Liver (tissue), 9 donors: Measurements from ENCODE around the gene GCNT3. TPM values are rescaled to one million over a fixed set of nuclear protein-coding genes. Genes with fewer than 3 reads are reported as not detected.

Experiments
- DNase-seq: peaks from one replicate; pipeline ENCODE4 v3.0.0-alpha.2; 2017; ENCODE audit warnings: low spot score
- H3K27ac ChIP-seq, 2 donors: one replicate each; pipeline ENCODE4 v1.7.0; 2013; ENCODE audit warnings: inconsistent platforms in 2 of 2, low read length in 2 of 2, control low read depth in 1 of 2, low read depth in 1 of 2, mild to moderate bottlenecking in 1 of 2
- H3K27me3 ChIP-seq, 4 donors: one replicate each; pipeline versions ENCODE4 v1.6.1 to v1.7.0; 2013; ENCODE audit warnings: low read length in 3 of 4, inconsistent platforms in 1 of 4, mild to moderate bottlenecking in 1 of 4, moderate library complexity in 1 of 4; ENCODE audit not compliant: control insufficient read depth in 4 of 4, insufficient read depth in 4 of 4
- H3K36me3 ChIP-seq, 4 donors: one replicate each; pipeline versions ENCODE4 v1.6.1 to v1.7.0; 2013; ENCODE audit warnings: low read length in 3 of 4, mild to moderate bottlenecking in 3 of 4, low read depth in 1 of 4, moderate library complexity in 1 of 4; ENCODE audit not compliant: control insufficient read depth in 4 of 4, insufficient read depth in 3 of 4
- H3K4me1 ChIP-seq, 4 donors: one replicate each; pipeline versions ENCODE4 v1.6.1 to v1.7.0; 2013; ENCODE audit warnings: low read length in 3 of 4, mild to moderate bottlenecking in 3 of 4, moderate library complexity in 1 of 4; ENCODE audit not compliant: control insufficient read depth in 4 of 4, insufficient read depth in 4 of 4
- H3K4me3 ChIP-seq, 3 donors: one replicate each; pipeline versions ENCODE4 v1.6.1 to v1.7.0; 2013; ENCODE audit warnings: low read length in 3 of 3, control low read depth in 1 of 3, low read depth in 1 of 3, mild to moderate bottlenecking in 1 of 3
- H3K9ac ChIP-seq, 2 donors: one replicate each; pipeline ENCODE4 v1.7.0; 2013; ENCODE audit warnings: low read length in 2 of 2, mild to moderate bottlenecking in 2 of 2, moderate library complexity in 2 of 2, control low read depth in 1 of 2, low read depth in 1 of 2
- H3K9me3 ChIP-seq, 4 donors: one replicate each; pipeline versions ENCODE4 v1.6.1 to v1.7.0; 2013; ENCODE audit warnings: low read length in 3 of 4; ENCODE audit not compliant: control insufficient read depth in 4 of 4
- EGR1 ChIP-seq, 2 donors: IDR thresholded peaks; 2 replicates each; pipeline ENCODE4 v1.6.1; 2016 to 2018; ENCODE audit warnings: antibody characterized with exemption in 2 of 2, low read depth in 2 of 2
- FOXA1 ChIP-seq: IDR thresholded peaks from 2 replicates; pipeline ENCODE4 v1.6.1; 2016; ENCODE audit warnings: antibody characterized with exemption
- FOXA2 ChIP-seq: IDR thresholded peaks from 2 replicates; pipeline ENCODE4 v1.6.1; 2016; ENCODE audit warnings: antibody characterized with exemption
- HNF4A ChIP-seq, 2 donors: conservative IDR thresholded peaks; 2 replicates each; pipeline ENCODE4 v1.6.1; 2016; ENCODE audit warnings: antibody characterized with exemption in 2 of 2, mild to moderate bottlenecking in 2 of 2
- HNF4G ChIP-seq: IDR thresholded peaks from 2 replicates; pipeline ENCODE4 v1.6.1; 2016; ENCODE audit warnings: antibody characterized with exemption
- NR2F2 ChIP-seq: IDR thresholded peaks from 2 replicates; pipeline ENCODE4 v1.6.1; 2016; ENCODE audit warnings: antibody characterized with exemption
- RAD21 ChIP-seq, 2 donors: IDR thresholded peaks; 2 replicates each; pipeline ENCODE4 v1.6.1; 2016; ENCODE audit warnings: antibody characterized with exemption in 2 of 2, mild to moderate bottlenecking in 2 of 2
- RXRA ChIP-seq, 2 donors: IDR thresholded peaks; 2 replicates each; pipeline ENCODE4 v1.6.1; 2017 to 2018; ENCODE audit warnings: antibody characterized with exemption in 2 of 2, mild to moderate bottlenecking in 1 of 2
- SP1 ChIP-seq: IDR thresholded peaks from 2 replicates; pipeline ENCODE4 v1.6.1; 2018; ENCODE audit warnings: antibody characterized with exemption, mild to moderate bottlenecking
- TAF1 ChIP-seq: conservative IDR thresholded peaks from 2 replicates; pipeline ENCODE4 v1.6.1; 2016; ENCODE audit warnings: antibody characterized with exemption, mild to moderate bottlenecking
- YY1 ChIP-seq: IDR thresholded peaks from 2 replicates; pipeline ENCODE4 v1.6.1; 2016; ENCODE audit warnings: antibody characterized with exemption, mild to moderate bottlenecking
- WGBS: extraction: QIAGEN DNeasy Blood & Tissue Kit; methylation state at CpG from one replicate; pipeline ENCODE4 v1.1.7; 2013; 5-methylcytosine and 5-hydroxymethylcytosine counted together
- polyA plus RNA-seq, 2 donors: library from polyadenylated mRNA; stranded (reverse) in 1 of 2; unstranded in 1 of 2; fragments of 200-250 nt in 1 of 2; fragments of >200 nt in 1 of 2; fragmentation: Nextera tagmentation in 1 of 2; extraction: Ambion mirVana in 1 of 2; gene quantifications; one replicate each; pipeline versions ENCODE4 v1.2.1 to v1.2.3, GENCODE V29; 2013 to 2015
- total RNA-seq, 2 donors: library from RNA; depleted of rRNA; stranded (reverse); fragments of >200 nt; gene quantifications; one replicate each; pipeline ENCODE4 v1.2.3, GENCODE V29; 2014
- TF ChIP-seq, protein P1 (sequence below): IDR thresholded peaks from 2 replicates; pipeline ENCODE4 v1.6.1; 2016; ENCODE audit warnings: antibody characterized with exemption
- TF ChIP-seq, protein P2 (sequence below): IDR thresholded peaks from 2 replicates; pipeline ENCODE4 v1.6.1; 2016; ENCODE audit warnings: antibody characterized with exemption, mild to moderate bottlenecking
- TF ChIP-seq, protein P3 (sequence below): fragments of 150-350 bp; IDR thresholded peaks from 2 replicates; pipeline ENCODE4 v1.5.1; 2017; ENCODE audit warnings: improper control_type of control experiment, low read depth, low read length; ENCODE audit not compliant: missing input control
- TF ChIP-seq, protein P4 (sequence below): IDR thresholded peaks from 2 replicates; pipeline ENCODE4 v1.6.1; 2016; ENCODE audit warnings: antibody characterized with exemption
- TF ChIP-seq, protein P5 (sequence below): IDR thresholded peaks from 2 replicates; pipeline ENCODE4 v1.6.1; 2016; ENCODE audit warnings: antibody characterized with exemption
- donor health status: healthy.
- donor health status: healthy.
- donor health status: healthy.
- donor health status: healthy.
- donor health status: healthy.

GCNT3 gene
- total and polyA plus RNA-seq, 4 donors = 0.14 to 0.37 TPM; not detected in 2

DNA sequence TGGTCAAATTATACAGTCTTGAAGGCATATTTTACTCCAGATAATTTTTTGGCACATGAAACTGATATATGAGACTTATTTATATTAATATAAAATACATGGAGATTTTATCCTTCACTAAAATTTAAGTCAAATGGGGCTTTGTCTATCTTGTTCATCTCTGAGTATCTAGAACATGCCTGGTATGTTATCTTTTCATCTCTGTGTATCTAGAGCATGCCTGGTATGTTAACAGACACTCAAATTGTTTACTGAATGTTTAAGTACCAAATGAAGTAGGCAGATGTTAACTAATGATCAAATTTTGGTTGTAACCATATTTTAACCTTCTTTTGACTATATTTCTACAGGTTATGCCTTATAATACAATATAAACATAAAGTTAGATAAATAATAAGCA is 38.0 kb downstream of the GCNT3 start:
- no peak overlapping the region for H3K4me3 ChIP-seq
- H3K27ac ChIP-seq = no peak overlapping the region
- H3K9me3 ChIP-seq = no peaks in the 10 kb centered on the region
- H3K36me3 ChIP-seq = peaks cover 3 to 40% (median 24%) of the 10 kb centered on the region in 4 donors
- no peak for DNase-seq
- TF ChIP-seq NR2F2 = no peak
- TF ChIP-seq, protein P1, sequence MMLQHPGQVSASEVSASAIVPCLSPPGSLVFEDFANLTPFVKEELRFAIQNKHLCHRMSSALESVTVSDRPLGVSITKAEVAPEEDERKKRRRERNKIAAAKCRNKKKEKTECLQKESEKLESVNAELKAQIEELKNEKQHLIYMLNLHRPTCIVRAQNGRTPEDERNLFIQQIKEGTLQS = no peak
- no peak for TF ChIP-seq YY1
- TF ChIP-seq SP1 = no peak
- TF ChIP-seq, protein P2, sequence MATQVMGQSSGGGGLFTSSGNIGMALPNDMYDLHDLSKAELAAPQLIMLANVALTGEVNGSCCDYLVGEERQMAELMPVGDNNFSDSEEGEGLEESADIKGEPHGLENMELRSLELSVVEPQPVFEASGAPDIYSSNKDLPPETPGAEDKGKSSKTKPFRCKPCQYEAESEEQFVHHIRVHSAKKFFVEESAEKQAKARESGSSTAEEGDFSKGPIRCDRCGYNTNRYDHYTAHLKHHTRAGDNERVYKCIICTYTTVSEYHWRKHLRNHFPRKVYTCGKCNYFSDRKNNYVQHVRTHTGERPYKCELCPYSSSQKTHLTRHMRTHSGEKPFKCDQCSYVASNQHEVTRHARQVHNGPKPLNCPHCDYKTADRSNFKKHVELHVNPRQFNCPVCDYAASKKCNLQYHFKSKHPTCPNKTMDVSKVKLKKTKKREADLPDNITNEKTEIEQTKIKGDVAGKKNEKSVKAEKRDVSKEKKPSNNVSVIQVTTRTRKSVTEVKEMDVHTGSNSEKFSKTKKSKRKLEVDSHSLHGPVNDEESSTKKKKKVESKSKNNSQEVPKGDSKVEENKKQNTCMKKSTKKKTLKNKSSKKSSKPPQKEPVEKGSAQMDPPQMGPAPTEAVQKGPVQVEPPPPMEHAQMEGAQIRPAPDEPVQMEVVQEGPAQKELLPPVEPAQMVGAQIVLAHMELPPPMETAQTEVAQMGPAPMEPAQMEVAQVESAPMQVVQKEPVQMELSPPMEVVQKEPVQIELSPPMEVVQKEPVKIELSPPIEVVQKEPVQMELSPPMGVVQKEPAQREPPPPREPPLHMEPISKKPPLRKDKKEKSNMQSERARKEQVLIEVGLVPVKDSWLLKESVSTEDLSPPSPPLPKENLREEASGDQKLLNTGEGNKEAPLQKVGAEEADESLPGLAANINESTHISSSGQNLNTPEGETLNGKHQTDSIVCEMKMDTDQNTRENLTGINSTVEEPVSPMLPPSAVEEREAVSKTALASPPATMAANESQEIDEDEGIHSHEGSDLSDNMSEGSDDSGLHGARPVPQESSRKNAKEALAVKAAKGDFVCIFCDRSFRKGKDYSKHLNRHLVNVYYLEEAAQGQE = no peak
- TF ChIP-seq RXRA (IDR thresholded peaks at IDR 0.05) = no peak
- TF ChIP-seq, protein P3, sequence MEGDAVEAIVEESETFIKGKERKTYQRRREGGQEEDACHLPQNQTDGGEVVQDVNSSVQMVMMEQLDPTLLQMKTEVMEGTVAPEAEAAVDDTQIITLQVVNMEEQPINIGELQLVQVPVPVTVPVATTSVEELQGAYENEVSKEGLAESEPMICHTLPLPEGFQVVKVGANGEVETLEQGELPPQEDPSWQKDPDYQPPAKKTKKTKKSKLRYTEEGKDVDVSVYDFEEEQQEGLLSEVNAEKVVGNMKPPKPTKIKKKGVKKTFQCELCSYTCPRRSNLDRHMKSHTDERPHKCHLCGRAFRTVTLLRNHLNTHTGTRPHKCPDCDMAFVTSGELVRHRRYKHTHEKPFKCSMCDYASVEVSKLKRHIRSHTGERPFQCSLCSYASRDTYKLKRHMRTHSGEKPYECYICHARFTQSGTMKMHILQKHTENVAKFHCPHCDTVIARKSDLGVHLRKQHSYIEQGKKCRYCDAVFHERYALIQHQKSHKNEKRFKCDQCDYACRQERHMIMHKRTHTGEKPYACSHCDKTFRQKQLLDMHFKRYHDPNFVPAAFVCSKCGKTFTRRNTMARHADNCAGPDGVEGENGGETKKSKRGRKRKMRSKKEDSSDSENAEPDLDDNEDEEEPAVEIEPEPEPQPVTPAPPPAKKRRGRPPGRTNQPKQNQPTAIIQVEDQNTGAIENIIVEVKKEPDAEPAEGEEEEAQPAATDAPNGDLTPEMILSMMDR = no peak
- no peak for TF ChIP-seq FOXA1
- TF ChIP-seq, protein P4, sequence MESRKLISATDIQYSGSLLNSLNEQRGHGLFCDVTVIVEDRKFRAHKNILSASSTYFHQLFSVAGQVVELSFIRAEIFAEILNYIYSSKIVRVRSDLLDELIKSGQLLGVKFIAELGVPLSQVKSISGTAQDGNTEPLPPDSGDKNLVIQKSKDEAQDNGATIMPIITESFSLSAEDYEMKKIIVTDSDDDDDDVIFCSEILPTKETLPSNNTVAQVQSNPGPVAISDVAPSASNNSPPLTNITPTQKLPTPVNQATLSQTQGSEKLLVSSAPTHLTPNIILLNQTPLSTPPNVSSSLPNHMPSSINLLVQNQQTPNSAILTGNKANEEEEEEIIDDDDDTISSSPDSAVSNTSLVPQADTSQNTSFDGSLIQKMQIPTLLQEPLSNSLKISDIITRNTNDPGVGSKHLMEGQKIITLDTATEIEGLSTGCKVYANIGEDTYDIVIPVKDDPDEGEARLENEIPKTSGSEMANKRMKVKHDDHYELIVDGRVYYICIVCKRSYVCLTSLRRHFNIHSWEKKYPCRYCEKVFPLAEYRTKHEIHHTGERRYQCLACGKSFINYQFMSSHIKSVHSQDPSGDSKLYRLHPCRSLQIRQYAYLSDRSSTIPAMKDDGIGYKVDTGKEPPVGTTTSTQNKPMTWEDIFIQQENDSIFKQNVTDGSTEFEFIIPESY = no peak
- no peak for TF ChIP-seq RAD21 (IDR thresholded peaks at IDR 0.05)
- no peak for TF ChIP-seq EGR1 (IDR thresholded peaks at IDR 0.05; ENCODE audit: low read depth in 2 of 2)
- TF ChIP-seq HNF4A (conservative IDR thresholded peaks at IDR 0.05) = no peak
- no peak for TF ChIP-seq TAF1
- no peak for TF ChIP-seq FOXA2
- H3K27me3 ChIP-seq = no peaks in the 10 kb centered on the region
- H3K4me1 ChIP-seq = no peaks in the 10 kb centered on the region
- no peak overlapping the region for H3K9ac ChIP-seq

DNA sequence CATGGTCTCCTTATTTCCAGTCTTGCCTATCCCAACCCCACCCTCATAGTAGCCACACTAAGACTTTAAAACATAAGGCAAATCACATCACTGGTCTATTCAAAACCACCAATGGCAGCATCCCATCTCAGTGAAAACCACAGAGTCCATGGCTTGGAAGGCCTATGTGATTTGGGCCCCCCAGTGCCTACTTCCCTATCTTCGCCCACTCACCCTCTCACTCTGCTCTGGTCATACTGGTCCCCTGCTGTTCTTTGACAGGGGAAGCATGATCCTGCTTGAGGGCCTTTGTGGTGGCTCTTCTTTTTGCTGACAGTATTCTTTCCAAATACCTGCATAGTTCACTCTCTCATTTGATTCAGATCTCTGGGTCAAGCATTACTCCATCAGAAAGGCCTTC is 42.5 kb downstream of the GCNT3 start:
- H3K36me3 ChIP-seq = peaks cover 1 to 32% (median 18%) of the 10 kb centered on the region in 4 donors
- no peak overlapping the region for H3K4me3 ChIP-seq
- peaks cover 9 to 25% (median 19%) of the 10 kb centered on the region in 4 donors for H3K4me1 ChIP-seq
- H3K9ac ChIP-seq = no peak overlapping the region
- no peak for DNase-seq
- TF ChIP-seq FOXA2 (no peak), NR2F2 (no peak), YY1 (no peak), RAD21 (IDR thresholded peaks at IDR 0.05) (no peak), EGR1 (IDR thresholded peaks at IDR 0.05; ENCODE audit: low read depth in 2 of 2) (no peak), HNF4G (no peak)
- TF ChIP-seq, protein P3 = no peak
- TF ChIP-seq, protein P2 = no peak
- TF ChIP-seq, protein P5, sequence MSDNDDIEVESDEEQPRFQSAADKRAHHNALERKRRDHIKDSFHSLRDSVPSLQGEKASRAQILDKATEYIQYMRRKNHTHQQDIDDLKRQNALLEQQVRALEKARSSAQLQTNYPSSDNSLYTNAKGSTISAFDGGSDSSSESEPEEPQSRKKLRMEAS = no peak
- TF ChIP-seq, protein P1 = no peak
- H3K9me3 ChIP-seq = no peaks in the 10 kb centered on the region
- 88% methylated on average over 1 of the region's 1 CpG for WGBS
- no peak overlapping the region for H3K27ac ChIP-seq
- no peaks in the 10 kb centered on the region for H3K27me3 ChIP-seq
